Cardiac fibroblast (primary cell): ENCODE data around the gene RHOU.
A peak's percentile ranks its signal among the peaks of the same experiment; 100 is the strongest.

Experiments
- DNase-seq, 2 donors: peaks; one replicate each; pipeline versions ENCODE4 v3.0.0 to v3.0.0-alpha.2; 2010; ENCODE audit warnings: low read depth in 2 of 2
- H3K4me3 ChIP-seq, 2 donors: replicated peaks in 1 of 2; 1 replicate in 1 of 2; 2 replicates in 1 of 2; pipeline ENCODE4 v1.5.1; 2011; ENCODE audit warnings: low read depth in 2 of 2, low read length in 2 of 2, mild to moderate bottlenecking in 2 of 2, moderate library complexity in 1 of 2
- TF ChIP-seq, protein P1 (sequence below): IDR thresholded peaks from one replicate; pipeline ENCODE4 v1.5.1; 2011; ENCODE audit warnings: low read depth, mild to moderate bottlenecking, low read length, inconsistent platforms

The RHOU gene

DNA sequence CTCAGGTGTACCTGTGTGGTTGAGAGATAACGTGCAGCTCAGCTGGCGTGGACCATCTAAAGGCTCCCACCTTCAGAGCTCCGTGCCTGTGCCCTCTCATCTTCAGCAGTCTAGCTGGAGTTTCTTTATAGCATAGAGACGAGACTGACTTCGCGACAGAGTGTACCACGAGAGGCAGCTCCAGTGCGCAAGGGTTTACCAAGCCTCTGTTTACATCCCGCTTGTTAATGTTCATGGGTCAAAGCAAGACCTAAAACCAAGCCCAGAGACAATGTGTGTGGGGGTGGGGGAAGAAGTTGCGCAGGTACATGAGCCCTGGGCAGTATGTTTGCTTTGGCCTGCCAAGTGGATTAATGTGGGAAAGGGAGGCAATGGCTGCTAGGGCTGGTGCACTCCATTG, 15.6 kb downstream of the RHOU start:
- DNase-seq: no peak
- H3K4me3 ChIP-seq: no peak overlapping the region
- TF ChIP-seq, protein P1, sequence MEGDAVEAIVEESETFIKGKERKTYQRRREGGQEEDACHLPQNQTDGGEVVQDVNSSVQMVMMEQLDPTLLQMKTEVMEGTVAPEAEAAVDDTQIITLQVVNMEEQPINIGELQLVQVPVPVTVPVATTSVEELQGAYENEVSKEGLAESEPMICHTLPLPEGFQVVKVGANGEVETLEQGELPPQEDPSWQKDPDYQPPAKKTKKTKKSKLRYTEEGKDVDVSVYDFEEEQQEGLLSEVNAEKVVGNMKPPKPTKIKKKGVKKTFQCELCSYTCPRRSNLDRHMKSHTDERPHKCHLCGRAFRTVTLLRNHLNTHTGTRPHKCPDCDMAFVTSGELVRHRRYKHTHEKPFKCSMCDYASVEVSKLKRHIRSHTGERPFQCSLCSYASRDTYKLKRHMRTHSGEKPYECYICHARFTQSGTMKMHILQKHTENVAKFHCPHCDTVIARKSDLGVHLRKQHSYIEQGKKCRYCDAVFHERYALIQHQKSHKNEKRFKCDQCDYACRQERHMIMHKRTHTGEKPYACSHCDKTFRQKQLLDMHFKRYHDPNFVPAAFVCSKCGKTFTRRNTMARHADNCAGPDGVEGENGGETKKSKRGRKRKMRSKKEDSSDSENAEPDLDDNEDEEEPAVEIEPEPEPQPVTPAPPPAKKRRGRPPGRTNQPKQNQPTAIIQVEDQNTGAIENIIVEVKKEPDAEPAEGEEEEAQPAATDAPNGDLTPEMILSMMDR: no peak

DNA sequence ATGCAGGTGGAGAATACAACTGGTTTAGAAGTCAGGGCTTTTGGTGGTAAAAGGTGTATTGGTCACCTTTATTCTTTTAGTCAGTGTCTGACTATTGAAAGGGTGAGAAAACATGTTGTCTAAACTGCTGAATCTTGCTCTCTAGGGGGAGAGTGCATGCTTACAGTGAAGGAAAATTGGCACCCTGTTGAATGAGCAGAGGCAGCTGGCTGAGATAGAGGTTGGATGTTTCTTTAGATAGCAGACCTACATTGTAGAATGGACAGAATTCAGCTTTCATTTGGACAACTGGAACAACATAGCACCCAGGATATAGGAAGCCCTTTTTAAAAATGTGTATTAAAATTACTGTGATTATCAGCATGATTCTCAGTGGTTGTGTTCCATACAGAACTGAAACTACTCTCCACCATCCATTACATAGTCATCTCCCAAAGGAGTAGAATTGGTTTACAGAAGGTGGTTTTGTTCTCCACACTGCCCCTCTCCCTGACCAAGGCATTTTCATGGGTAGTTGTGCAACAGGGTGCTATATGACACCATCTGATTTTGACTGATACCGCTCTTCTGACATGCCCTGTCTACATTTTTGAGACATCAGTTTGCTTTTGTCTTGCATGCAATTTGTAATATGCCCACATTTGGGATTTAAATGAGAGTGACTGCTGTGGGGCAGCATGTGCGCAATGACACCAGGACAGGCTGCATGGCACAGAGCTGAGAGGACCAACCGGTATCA, 16.2 kb downstream of the RHOU start:
- TF ChIP-seq, protein P1: no peak
- no peak overlapping the region for H3K4me3 ChIP-seq
- DNase-seq: no peak

DNA sequence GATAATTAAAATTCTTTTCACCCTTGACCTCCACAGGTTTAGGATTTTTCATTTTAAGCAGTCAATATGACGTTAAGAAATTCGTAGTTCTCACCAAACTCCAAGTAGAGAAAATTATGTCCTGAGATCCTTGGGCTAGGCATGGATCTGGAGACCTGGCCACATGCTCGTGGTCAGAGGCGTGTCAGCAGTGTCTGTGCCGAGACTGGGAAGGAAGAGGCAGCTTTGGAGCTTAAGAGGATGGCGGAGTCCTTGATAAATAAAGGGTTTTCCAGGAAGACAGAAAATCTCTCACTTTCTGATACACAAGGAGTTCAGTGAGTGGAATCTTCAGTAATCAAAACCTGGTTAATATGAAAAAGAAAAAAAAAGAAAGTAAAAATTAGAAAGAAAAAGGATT, 17.0 kb downstream of the RHOU start:
- TF ChIP-seq, protein P1: no peak
- DNase-seq: no peak
- no peak overlapping the region for H3K4me3 ChIP-seq

DNA sequence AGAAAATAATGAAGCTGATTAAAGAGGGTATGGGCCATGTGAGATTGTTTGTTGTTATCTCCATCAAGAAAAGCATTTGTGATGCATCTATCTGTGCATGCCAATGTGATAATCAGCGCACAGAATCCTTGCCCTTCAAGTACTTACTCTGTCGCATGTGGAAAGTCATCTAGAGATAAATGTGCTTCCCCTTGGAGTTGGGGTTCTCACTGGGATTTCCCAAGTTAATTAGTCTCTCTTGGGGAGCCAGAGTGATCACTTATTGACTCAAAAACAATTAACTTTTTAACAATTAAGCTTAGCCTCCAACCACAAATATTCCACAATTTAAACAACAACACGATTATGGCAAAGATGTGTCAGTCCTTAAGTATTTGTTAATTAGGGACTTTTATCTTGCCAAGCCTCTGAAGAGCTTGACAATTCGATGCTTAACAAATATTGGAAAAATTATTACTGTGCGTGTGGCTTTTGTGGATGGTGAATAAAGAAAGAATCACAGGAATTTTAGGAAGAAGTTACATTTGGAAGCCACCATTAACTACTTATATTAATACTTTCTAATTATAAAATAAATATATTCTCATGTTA, 17.5 kb downstream of the RHOU start:
- no peak overlapping the region for H3K4me3 ChIP-seq
- TF ChIP-seq, protein P1: no peak
- DNase-seq: no peak

DNA sequence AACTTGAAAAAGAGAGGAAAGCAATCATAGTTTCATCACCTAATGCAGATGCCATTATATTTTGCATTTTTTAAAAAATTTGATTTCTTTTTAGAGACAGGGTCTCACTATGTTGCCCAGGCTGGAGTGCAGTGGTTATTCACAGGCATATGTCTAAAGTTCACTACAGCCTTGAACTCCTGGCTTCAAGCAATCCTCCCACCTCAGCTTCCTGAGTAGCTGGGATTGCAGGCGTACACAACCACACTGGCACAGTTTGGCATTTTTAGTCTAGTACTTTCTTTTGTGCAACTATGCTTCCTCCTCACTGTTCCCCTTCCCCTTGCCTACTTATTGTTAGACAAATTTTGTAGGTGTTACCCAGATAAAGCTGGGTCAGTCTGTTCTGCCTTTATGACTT, 18.0 kb downstream of the RHOU start:
- TF ChIP-seq, protein P1: no peak
- no peak overlapping the region for H3K4me3 ChIP-seq
- DNase-seq: no peak

DNA sequence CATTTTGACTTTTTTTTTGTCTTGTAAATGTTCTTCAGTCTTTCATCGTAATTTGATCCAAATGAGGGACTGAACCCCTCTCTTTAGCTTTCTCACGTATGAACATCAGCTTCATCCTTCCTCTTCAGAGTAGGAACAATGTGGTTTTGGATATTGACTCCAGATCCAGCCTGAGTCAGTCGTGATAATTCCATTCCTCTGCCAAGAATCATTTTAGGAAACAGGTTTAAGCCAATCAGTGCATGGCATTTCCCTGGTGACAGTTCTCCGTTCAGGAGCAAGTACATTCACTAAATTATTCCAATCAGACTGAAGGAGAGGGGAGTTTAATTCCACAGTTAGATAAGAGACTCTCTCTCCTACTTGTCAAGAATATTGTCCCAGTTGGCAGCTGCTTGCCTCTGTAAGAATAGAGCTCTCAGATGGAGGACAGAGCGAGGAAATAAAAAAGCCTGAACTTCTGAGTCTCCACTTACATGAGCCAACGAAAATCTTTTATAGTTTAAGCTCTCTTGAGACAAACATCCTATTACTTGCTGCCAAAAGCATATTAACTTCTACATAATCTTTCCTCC, 18.6 kb downstream of the RHOU start:
- DNase-seq: peak in 1 of 2 donors; percentile 64
- TF ChIP-seq, protein P1: no peak
- H3K4me3 ChIP-seq: no peak overlapping the region
